Astrocyte of the hippocampus (primary cell): ENCODE data around the gene TMEM9.
"Not testable (repeated sequence)": the region's sequence is repeated elsewhere in the genome, so short reads cannot be mapped to it uniquely, and the experiment has no call there.

ENCODE experiments used
- DNase-seq: peaks from one replicate; pipeline ENCODE4 v3.0.0; 2011; ENCODE audit warnings: low read depth, low spot score

Gene TMEM9

DNA sequence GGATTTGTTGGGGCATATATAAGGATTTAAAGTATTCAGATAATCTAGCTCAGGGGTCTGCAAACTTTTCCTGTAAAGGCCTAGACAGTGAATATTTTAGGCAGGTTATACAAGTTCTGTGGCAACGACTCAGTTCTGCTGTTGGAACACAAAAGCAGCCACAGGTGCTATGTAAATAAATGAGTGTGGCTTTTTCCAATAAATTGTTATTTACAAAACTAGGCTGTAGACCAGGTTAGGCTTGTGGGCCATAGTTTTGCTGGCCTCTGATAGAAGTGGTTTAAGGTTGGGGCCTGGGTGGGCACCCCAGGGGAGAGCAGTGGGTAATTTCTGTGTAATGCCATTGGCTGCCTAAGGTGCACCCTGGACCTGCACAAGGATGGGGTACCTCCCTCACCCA lies 19.5 kb upstream of the TMEM9 start:
- no peak for DNase-seq

DNA sequence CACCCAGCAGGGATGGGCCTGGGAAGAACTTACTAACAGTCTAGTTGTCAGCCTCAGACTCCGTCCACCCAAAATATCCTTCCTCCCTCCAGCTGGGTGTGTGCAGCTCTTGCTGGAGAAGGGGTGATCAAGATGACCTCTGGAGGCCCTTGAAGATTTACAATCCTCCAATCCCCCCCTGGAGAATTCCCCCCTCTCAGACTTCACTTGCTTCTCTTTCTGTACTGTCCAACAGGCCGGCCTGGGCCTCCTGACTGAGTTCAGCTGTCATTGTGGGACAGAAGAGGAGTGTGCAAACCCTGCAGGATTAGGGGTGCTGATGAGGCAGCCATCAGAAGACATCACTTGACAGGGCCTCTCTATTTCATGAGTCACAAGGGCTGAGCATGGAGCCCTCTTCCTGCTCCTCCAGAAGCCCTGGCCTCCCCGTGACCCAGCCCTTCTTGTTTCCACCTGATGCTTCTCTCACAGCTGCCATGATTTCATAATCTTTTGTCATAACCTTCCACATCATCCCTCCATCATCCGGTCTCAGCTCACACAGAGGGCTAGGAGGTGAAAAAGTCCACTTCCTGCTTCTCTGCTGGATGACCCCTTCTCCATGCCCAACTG lies 18.8 kb upstream of the TMEM9 start:
- no peak for DNase-seq

DNA sequence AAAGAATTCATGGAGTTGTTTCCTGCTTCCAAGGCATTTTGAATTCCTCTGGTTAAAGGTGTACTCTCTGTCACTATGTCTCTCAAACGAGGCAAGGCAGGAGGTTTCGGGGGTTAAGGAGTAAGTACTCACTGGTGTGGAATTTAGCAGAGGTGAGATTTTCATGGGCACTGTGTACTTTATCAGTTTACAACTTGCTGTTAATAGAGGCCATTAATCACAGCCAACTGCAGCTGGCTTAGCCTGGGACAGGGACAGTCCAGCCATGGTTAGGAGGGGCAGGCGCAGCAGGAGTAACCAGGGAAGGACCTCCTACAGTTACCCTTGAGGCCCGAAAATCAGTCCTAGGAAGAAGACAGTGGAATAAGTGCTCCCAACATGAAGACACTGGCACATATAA lies 18.1 kb upstream of the TMEM9 start:
- DNase-seq = no peak

DNA sequence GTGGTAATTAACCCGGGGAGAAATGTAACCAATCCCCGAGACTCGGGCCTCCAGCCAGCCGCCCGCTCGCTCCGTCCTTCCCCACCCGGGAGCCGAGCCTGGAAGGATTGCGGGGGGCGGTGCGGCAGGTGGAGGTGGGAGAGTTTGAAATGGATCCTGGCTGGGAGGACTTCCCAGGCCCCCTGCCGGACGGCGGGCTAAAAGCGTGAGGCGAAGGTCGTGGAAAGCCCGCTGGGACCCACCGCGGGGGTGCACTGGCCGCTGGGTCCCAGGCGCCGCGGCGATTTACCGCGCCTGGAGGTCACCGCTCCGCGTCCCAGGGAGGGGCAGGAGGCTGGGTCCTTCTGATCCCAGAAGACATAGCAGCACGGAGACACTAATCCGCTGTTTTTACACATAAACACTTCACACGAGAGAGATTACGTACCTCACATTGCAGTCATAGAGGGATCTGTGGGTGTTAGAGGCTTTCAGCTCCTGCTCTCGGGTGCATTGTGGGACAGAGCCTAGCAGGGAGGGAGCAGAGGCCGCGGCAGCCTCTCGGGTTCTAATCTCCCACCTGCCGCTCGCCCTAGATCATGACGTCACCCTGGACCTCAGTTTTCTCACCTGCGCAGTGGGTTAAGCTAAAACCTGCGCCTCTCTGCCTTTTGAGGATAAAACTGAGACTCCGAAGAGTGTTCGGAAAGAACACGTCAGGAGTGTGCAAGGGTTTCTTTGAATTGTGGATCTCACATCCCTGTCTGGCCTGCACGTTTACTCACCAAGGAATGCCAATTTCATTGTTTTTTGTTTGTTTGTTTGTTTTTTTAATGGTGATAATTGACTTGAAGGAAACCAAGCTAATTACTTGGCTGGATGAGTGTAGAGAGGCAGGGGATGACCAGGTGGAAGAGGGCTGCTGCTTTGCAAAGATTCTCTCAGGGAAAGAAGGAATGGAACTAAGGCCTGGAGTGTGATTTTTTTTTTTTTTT lies 17.1 kb upstream of the TMEM9 start:
- peak; percentile 60 for DNase-seq

DNA sequence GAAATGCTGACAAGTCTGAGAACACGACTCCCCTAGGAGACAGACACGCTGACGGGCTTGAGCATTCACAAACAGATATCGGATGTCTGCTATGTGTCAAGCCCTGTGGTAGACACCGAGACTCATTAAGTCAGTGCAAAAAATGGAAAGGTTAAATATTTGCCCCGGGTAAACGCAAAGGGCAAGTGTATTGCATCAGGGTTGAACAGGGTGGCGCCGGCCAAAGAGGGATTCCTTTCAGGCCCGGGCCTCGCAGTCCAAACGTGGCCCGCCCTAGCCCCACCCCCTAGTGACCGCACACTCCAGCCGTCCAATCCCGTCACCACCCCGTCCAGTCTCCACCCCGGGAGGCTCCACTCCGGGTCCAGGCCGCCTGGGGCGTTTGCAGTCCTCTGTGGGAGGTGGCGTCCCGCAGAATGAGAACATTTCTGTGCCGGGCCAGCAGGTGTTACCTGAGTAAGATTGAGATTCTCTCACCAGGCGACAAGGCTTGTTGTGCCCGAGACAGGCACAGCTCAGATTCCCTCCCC lies 16.3 kb upstream of the TMEM9 start:
- peak; percentile 94 for DNase-seq

DNA sequence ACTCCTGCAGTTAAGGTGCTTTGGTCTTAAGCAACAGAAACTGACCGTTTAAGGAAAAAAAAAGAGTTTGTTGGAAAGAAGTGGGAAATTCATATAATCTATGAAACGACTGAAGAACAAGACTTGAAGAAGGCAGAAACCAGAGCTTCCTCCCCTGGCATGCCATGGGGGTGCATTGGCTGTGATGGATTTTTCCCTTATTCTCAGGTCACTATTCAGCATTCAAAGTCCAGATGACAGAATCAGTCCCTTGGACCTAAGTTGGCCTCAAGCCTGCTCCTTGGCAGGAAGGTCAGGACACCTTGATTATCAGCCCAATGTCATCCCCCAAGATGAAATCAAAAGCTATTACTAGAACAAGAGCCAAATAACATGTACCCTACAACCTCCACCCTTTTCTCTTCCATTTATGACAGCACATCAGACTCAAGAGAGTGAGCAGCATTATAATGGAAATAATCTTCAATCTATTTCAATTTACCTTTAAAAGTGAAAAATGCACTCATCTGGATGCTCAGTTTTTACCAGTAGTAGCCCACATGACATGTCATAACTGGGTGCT lies 15.8 kb upstream of the TMEM9 start:
- DNase-seq = no peak

DNA sequence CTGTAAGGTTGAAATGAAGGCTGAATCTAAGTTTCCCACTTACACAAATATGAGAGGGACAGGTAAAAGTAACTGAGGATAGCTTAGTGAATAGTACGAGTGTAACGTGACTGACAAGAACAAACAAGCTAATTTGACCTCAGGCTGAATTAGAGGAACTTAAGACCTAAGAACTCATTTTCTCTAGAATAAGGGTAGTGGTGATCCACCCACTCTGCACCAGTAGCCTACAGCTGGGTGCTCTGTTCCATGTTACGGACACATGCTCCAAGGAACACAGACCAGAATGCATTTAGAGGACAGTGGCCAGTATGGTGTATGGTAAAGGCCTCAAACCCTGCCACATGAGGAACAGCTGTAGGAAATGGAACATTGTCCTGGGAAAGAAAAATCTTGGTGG lies 14.9 kb upstream of the TMEM9 start:
- DNase-seq = no peak

DNA sequence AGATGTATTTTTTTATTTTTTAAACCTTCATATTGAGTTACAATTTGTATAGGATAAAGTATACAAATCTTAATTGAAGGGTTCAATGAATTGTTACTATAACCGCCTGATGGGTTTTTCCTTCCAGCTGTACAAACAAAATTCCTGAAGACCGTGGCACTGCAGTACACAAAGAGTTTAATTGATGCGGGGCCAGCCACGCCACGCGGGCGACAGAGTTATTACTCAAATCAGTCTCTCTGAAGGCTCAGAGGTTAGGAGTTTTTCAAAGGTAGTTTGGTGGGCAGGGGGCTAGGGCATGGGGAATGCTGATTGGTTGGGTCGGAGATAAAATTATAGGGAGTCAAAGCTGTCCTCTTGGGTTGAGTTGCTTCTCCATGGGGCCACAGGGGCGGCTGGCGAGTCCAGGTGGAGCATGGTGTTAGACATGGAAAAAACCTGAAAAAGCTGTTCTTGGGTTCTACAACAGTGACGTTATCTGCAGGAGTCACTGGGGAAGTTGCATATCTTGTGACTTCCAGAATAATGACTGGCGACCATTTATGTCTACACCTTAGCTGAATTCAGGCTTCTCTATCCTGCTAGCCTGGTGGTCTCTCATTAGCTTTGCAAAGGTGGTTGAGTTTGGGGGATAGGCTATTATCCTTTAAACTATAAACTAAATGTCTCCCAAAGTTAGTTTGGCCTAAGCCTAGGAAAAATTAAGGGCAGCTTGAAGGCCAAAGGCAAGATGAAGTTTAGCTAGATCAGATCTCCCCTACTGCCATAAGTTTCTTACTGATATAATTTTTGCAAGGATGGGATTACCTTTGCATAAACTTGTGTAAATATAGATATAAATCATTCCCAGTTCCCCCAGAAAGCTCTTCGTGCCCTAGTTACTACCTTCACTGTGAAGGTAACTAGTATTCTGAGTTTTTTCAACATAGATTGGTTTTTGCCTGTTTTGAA lies 13.0 kb upstream of the TMEM9 start:
- DNase-seq = no peak

DNA sequence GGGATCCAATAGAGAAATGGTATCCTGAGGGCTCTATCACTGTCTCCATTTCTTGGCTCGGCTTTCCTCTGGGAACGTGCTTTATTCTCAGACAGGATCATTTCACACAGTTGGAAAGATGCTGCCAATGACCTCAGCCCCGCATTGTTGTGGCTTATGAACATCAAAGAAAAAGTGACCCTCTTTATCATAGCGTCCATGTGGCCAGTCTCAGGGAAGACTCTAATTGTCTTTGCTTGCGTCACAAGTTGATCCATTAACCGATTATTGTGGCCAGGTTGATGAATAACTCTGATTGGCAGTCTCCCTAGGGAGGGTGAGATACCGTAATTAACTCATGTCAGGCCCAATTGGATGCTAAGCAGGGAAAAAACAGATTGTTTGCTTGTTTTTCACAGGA lies 10.4 kb upstream of the TMEM9 start:
- no peak for DNase-seq

DNA sequence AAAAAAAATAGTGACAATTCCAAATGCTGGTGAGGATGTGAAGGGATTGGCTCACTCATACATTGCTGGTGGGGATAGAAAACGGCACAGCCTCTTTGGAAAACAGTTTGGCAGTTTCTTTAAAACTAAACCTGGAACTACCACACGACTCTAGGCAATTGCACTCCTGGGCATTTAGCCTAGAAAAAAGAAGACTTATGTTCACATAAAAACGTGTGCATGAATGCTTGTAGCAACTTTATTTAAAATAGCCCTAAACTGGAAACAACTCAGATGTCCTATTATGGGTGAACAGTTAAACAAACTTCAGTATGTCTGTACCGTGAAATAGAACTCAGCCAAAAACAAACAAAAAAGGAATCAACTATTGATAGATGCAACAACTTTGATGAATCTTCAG lies 9.4 kb upstream of the TMEM9 start:
- DNase-seq = no peak

DNA sequence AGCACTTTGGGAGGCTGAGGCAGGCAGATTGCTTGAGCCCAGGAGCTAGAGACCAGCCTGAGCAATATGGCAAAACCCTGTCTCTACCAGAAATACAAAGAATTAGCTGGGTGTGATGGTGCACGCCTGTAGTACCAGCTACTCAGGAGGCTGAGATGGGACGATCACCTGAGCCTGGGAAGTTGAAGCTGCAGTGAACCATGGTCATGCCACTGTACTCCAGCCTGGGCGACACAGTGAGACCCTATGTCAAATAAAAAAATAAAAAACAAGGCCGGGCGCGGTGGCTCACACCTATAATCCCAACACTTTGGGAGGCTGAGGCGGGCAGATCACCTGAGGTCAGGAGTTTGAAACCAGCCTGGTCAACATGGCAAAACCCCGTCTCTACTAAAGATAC lies 8.8 kb upstream of the TMEM9 start:
- not testable (repeated sequence) for DNase-seq

DNA sequence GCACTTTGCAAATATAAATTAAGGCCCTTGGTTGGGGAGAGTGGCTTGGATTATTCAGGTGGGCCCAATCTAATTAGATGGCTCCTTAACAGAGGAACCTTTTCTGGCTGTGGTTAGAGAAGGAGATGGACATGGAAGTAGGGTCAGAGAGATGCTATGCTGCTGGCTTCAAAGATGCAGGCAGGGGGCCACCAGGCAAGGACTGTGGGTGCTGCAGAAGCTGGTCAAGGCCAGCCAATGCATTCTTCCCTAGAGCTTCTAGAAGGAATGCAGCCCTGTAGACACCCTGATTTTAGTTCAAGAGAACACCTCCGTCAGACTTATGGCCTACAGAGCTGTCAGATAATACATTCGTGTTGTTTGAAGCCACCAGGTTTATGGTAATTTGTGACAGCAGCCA lies 3.7 kb upstream of the TMEM9 start:
- no peak for DNase-seq

DNA sequence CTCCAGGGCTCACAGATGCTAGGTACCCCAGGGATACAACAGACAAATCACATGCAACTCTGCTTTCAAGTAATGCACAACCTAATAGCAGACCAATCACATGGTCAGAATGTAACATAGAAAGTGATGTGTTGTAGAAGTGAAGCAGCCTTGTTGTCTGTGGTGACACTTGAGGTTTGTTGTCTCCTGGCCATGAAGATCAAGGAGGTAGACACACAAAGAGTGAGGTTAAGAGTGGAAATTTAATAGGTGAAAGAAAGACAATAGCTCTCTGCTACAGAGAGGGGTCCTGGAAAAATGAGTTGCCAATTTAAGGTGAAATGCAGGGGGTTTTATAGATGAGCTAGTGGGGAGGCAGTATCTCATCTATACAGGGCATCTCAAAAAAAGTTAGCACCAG lies 2.5 kb upstream of the TMEM9 start:
- no peak for DNase-seq

DNA sequence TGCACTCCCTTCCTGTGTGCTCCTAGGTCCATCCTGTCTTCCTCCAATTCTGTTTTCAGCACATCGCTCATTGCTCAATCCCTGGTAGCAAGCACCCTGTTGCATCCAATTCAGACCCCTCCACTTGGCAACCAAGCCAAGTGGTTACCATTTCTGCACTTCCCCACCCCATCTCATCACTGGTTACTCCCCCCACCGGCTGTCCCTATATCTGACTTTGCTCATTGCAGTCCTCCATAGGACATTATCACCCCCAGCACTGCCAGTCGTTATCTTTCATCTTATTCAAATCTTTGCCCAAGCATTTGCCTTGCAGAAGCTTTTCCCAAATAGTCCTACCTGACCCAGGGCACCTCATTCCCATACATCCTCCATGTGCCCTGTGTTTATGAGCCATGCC lies 2.1 kb upstream of the TMEM9 start:
- DNase-seq = no peak

DNA sequence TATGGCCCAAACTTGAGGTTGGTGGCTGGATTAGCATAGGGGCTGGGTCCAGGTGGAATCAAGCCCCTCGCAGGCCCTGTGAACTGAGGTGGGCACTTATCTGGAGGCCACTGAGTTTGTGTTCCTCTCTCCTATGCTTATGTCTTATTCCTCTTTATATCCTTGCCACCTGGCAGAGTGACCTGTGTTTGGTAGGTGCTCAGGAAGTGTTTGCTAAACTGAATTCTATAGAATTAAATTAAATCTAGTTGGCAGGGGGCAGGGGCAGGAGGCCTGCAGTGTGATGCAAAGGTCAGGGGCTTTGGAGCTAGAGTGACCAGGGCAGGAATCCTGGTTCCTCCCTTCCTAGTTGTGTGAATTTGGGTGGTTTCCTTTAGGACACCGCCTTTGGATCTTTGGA lies 1.1 kb upstream of the TMEM9 start:
- no peak for DNase-seq

DNA sequence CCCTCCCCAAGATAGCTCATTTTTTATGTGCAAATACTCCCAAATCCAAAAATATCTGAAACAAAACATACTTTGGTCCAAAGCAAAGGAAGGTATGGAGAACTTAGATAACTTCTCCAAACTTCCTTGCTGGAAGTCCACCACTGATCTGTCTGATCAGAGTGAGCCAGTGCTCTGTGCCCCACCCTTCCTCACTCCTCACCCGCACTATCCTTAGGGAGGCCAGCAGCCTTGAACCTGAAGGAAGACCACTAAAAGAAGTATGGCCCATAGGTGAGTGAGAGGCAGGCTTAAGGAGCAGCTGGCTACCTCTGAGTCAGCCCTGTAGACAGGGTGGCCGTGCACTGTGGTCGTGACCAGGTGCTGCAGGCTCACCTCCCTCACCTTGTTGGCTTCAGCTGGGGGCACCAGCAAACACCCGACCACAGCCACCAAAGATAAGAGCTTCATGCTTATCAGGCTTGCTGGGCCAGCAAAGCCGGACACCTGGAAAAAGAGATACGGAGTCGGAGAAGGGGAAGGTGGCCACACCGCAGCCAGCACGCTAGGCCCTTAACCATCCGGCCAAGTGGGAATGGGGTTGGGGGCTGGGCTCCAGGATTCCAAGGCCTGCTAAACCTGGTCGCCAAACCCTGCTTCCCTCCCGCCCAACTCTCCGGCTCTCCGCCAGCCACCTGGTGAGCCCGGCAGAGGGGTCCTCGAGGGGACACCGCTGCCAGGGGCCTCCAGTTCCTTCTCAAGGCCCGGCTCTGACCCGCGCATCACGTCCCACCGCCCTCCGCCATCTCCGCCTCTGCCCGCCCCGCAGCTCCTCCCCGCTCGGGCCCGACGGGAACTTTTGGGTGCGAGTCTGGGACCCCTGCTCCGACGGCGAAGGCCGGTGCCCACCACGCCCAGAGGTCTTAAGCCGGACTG lies 543 bp downstream of the TMEM9 start:
- no peak for DNase-seq

DNA sequence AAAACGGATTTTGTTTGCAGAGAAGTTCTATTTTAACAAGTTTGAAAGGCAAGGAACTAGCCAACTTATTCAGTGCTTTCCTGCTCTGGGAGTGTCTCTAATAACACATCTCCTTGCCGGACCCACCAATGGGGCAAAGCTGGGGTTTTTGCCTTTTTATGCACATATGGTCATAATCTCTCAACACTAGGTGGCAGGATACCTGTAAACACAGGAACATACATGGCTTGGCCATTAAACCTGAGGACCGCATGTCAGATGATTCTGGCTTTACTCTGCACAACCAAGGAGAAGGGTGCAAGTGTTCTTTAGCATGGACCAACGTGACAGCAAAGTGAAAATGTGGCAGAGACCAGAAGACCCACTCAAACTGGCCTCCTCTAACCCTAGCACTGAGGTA lies 4.9 kb downstream of the TMEM9 start:
- peak; percentile 29 for DNase-seq

DNA sequence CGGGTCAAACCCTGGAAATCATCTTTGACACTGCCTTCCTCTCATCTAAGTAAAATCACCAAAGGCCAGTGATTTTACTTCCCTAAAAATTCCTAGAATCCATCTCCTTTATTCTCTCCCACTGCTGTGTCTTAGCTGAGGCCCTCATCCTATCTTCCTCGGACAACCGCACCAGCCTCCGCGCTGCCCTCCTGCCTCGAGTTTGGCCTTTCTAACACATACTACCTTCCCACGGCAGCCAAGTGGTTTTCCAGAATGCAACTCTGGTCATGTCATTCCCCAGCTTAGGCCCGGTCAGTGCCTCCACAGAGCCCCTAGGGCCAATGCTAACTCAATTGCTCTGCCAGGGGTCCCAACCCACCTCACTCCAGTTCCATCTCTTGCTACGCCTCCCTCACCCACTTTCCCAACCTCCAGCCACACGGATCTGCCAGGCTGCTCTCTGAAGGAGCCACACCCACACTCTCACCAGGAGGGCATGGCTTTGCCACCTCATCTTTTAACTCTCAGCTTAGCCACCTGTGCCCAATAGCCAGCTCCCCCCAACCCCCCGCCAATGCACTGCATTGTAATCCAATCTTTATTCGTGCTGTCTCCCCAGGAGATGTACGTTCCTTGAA lies 6.8 kb downstream of the TMEM9 start:
- no peak for DNase-seq

DNA sequence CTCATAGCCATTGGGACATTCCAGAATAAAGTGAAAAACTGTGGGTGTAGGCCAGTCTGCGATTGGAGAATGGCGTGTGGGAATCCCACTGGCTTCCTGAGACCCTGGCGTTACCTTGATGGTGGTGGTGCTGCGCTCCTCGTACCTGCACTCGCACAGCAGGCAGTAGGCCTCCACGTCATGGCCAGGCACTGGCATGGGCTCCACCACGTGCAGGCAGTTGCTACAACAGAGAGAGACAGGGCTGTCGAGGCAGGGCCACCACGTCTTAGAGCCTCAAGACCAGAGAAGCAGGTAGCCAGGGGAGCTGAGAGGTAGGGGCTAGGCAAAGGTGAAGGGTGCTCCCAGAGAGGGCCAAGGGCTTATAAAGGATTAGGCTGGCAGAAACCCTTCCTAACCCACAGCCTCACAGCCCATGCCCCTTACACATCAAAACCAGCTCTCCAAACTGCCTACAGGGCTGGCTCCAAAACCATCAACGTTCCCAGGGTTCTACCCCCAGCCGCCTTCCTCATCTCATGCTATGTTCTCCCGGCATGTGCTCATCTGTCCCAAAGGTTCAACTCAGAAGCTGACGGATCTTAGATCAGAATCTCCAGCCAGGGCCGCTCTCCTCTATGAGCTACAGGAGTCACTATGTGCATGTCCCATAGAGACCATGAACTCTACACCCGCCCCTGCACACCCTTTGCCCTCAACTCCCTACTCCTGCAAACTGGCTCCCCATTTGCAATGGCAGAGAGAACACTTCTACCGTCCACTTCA lies 7.5 kb downstream of the TMEM9 start:
- DNase-seq = no peak
